MM.1S (cell line): Measurements from ENCODE around the gene ODAD4.

Experiments used
- DNase-seq: peaks from one replicate; pipeline ENCODE4 v3.0.0-alpha.2; 2015
- H2AFZ ChIP-seq: fragments of 300-600 bp; sonication (generic); 2 replicates; pipeline ENCODE4 v1.6.0; 2016; ENCODE audit warnings: antibody characterized with exemption, low read length
- H3F3A ChIP-seq: fragments of 300-600 bp; sonication (generic); 2 replicates; pipeline ENCODE4 v1.6.1; 2016; ENCODE audit warnings: mild to moderate bottlenecking, antibody characterized with exemption, low read length, moderate library complexity, mixed read lengths; ENCODE audit not compliant: insufficient read depth
- H3K27ac ChIP-seq: fragments of 300-600 bp; sonication (generic); 2 replicates; pipeline ENCODE4 v1.5.1; 2016; ENCODE audit warnings: mild to moderate bottlenecking, low read length
- H3K27me3 ChIP-seq: fragments of 300-600 bp; sonication (generic); replicated peaks from 2 replicates; pipeline ENCODE4 v1.6.0; 2016; ENCODE audit warnings: low read length; ENCODE audit not compliant: insufficient read depth
- H3K36me3 ChIP-seq: fragments of 300-600 bp; sonication (generic); replicated peaks from 2 replicates; pipeline ENCODE4 v1.6.1; 2016; ENCODE audit warnings: mild to moderate bottlenecking, low read length, mixed read lengths; ENCODE audit not compliant: insufficient read depth
- H3K4me1 ChIP-seq: fragments of 300-600 bp; sonication (generic); 2 replicates; pipeline ENCODE4 v1.6.1; 2016; ENCODE audit warnings: low read length, mixed read lengths
- H3K4me2 ChIP-seq: fragments of 300-600 bp; sonication (generic); 2 replicates; pipeline ENCODE4 v1.6.0; 2016; ENCODE audit warnings: low read depth, low read length
- H3K4me3 ChIP-seq: fragments of 300-600 bp; sonication (generic); 2 replicates; pipeline ENCODE4 v1.5.1; 2016; ENCODE audit warnings: low read length, mixed read lengths
- H3K79me2 ChIP-seq: fragments of 300-600 bp; sonication (generic); 2 replicates; pipeline ENCODE4 v1.6.1; 2016; ENCODE audit warnings: mixed run types, low read length, mixed read lengths
- H3K9ac ChIP-seq: fragments of 300-600 bp; sonication (generic); 2 replicates; pipeline ENCODE4 v1.6.1; 2016; ENCODE audit warnings: low read length, mixed read lengths
- H3K9me2 ChIP-seq: fragments of 300-600 bp; sonication (generic); replicated peaks from 2 replicates; pipeline ENCODE4 v1.6.1; 2016; ENCODE audit warnings: mild to moderate bottlenecking, low read length, mixed read lengths; ENCODE audit not compliant: insufficient read depth
- H3K9me3 ChIP-seq: fragments of 300-600 bp; sonication (generic); replicated peaks from 2 replicates; pipeline ENCODE4 v1.6.1; 2016; ENCODE audit warnings: mild to moderate bottlenecking, low read length, mixed read lengths; ENCODE audit not compliant: insufficient read depth
- H4K20me1 ChIP-seq: fragments of 300-600 bp; sonication (generic); 2 replicates; pipeline ENCODE4 v1.6.1; 2016; ENCODE audit warnings: mild to moderate bottlenecking, low read length, moderate library complexity, mixed read lengths; ENCODE audit not compliant: insufficient read depth
- CTCF ChIP-seq: fragments of 300-600 bp; sonication (generic); IDR thresholded peaks from 2 replicates; pipeline ENCODE4 v1.5.1; 2016; ENCODE audit warnings: antibody characterized with exemption, low read length, mixed read lengths
- EZH2 ChIP-seq: fragments of 300-600 bp; sonication (generic); optimal IDR thresholded peaks from 2 replicates; pipeline ENCODE3; 2017; ENCODE audit warnings: low read depth, mild to moderate bottlenecking, antibody characterized with exemption, low read length, mixed read lengths
- EZH2phosphoT487 ChIP-seq: fragments of 300-600 bp; sonication (generic); IDR thresholded peaks from 2 replicates; pipeline ENCODE4 v1.6.1; 2018; ENCODE audit warnings: antibody characterized with exemption, low read length

The ODAD4 gene

GRCh38 chr17:41917679-41918313, 12.6 kb upstream of the ODAD4 start:
- H3K9me3 ChIP-seq: no peaks in the 10 kb centered on the region
- 0 out of 2 replicates have a peak, but pooled peaks cover 5% of the 10 kb centered on the region for H4K20me1 ChIP-seq
- H2AFZ ChIP-seq: peak overlapping the region; percentile 97
- H3K4me3 ChIP-seq: peak overlapping the region; percentile 98
- H3K4me2 ChIP-seq: peak overlapping the region; percentile 83
- no peaks in the 10 kb centered on the region for H3F3A ChIP-seq
- H3K9me2 ChIP-seq: no peaks in the 10 kb centered on the region
- peak; percentile 19 for DNase-seq
- H3K36me3 ChIP-seq: peaks cover 7% of the 10 kb centered on the region; the same call in 1 of the 2 replicates
- TF ChIP-seq CTCF (no peak), EZH2 (no peak), EZH2phosphoT487 (no peak)
- peaks cover 60% of the 10 kb centered on the region for H3K79me2 ChIP-seq
- H3K27me3 ChIP-seq: no peaks in the 10 kb centered on the region
- peak overlapping the region; percentile 45; the same call in 1 of the 2 replicates for H3K27ac ChIP-seq
- H3K4me1 ChIP-seq: peaks cover 12% of the 10 kb centered on the region; the same call in 1 of the 2 replicates
- peak overlapping the region; percentile 90 for H3K9ac ChIP-seq

DNA sequence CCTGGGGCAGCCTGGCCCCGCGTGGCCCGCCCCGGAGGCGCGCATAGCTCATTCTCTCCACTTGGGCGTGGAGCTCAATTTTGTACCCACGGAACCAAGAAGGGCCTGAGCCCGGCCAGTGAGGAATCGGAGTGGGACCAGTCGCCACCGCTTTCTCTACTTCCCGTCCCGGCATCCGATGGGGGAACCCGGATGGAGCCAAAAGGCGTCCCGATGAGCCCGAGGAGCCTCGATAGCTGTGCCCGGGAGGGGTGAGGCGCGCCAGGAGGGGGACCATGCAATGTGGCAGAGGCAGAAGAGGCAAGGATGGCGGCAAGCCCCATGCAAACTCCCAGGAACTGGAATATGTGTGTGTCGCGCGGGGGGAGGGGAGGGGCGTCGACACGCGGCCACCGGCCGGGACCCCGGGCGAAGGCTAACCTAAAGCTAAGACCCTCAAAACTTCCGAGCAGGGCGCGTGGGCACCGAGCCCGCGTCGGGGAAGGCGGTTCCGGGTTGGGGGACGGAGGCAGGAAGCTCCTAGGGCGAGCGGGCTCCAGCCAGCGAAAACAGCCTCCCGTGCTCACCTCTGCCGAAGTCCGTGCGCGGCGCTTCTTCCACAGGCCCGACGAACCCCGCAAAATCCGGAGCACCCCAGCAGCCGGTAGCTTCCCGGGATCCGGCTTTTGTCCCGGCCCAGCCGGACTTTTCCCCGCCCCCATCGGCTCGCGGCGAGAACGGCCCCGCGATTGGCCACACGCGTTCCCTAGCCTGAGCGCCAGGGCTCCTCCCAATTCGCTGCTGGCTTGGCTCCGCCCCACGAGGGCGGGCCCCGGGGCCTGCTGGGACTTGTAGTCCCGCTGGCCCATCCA, 11.9 kb upstream of the ODAD4 start, which contains the start of gene ACLY:
TSS of gene ACLY (minus strand) at position 638 of the 851 bp plus-strand sequence. CDS start 5,078 bp downstream, outside the sequence.
- H4K20me1 ChIP-seq: 0 out of 2 replicates have a peak, but pooled peaks cover 5% of the 10 kb centered on the region
- H3K9me3 ChIP-seq: no peaks in the 10 kb centered on the region
- peak within 1 kb of the TSS; percentile 98 for H3K4me3 ChIP-seq
- H3K27me3 ChIP-seq: no peaks in the 10 kb centered on the region
- peak; percentile 99 for DNase-seq
- no peaks in the 10 kb centered on the region for H3F3A ChIP-seq
- peaks cover 53% of the 10 kb centered on the region for H3K79me2 ChIP-seq
- peaks cover 3% of the 10 kb centered on the region; the same call in 1 of the 2 replicates for H3K36me3 ChIP-seq
- H3K4me1 ChIP-seq: peaks cover 12% of the 10 kb centered on the region; the same call in 1 of the 2 replicates
- H3K9ac ChIP-seq: peak within 1 kb of the TSS; percentile 90
- peak within 1 kb of the TSS; percentile 83 for H3K4me2 ChIP-seq
- H2AFZ ChIP-seq: peak within 1 kb of the TSS; percentile 97
- H3K9me2 ChIP-seq: no peaks in the 10 kb centered on the region
- peak within 1 kb of the TSS; percentile 45; the same call in 1 of the 2 replicates for H3K27ac ChIP-seq
- TF ChIP-seq EZH2 (no peak), EZH2phosphoT487 (no peak)

DNA sequence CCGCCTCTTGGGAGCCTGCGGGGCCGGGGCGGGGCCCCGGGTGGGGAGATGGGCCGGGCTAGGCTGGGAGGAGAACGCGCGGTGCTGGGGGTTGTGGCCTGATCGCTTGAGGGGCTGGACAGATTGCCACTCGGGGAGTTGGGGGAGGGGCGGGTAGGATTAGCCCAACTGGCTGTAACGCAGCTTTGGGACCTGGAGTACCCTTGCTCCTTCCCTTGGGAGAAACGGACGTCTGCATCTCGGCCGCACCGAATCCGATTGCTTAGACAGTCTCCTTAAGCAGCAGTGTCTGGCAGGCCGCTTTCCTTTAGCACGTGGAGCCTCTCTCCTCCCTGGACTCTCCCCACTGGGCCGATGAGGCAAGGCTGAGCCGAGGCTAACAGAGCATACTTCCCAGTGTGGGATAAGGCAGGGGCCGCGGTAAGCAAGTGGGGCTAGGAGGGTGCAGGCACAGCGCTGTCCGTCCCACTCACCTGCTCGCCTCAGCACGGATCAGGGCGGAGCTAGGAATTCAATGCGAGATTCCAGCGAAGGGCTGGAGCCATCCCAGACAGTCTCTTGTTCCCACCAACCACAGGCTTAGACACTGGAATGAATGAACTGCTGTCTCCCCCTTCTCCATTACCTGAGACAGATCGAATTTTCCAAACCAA, 11.1 kb upstream of the ODAD4 start:
- Histone ChIP-seq H3F3A (no peaks in the 10 kb centered on the region), H3K27ac (no peak overlapping the region), H3K9me3 (no peaks in the 10 kb centered on the region), H3K27me3 (no peaks in the 10 kb centered on the region), H2AFZ (peak overlapping the region; percentile 82), H3K9ac (peak overlapping the region; percentile 41; the same call in 1 of the 2 replicates), H3K36me3 (no peaks in the 10 kb centered on the region), H3K4me2 (peak overlapping the region; percentile 71), H3K4me1 (peaks cover 12% of the 10 kb centered on the region; the same call in 1 of the 2 replicates), H3K79me2 (peaks cover 46% of the 10 kb centered on the region), H4K20me1 (0 out of 2 replicates have a peak, but pooled peaks cover 2% of the 10 kb centered on the region), H3K4me3 (peak overlapping the region; percentile 98), H3K9me2 (no peaks in the 10 kb centered on the region)
- no peak for DNase-seq
- TF ChIP-seq EZH2phosphoT487: no peak
- no peak for TF ChIP-seq EZH2
- TF ChIP-seq CTCF: no peak
